ENCODE data around the gene OR56A5.

GRCh38 chr11:6013042-6013441 is 44.7 kb upstream of the OR56A5 start:
- no peak for TF ChIP-seq TAF1 (IDR thresholded peaks at IDR 0.05; ENCODE audit: low read depth)
- TF ChIP-seq RAD21 (IDR thresholded peaks at IDR 0.05; ENCODE audit: low read depth): no peak
- TF ChIP-seq, protein P1, sequence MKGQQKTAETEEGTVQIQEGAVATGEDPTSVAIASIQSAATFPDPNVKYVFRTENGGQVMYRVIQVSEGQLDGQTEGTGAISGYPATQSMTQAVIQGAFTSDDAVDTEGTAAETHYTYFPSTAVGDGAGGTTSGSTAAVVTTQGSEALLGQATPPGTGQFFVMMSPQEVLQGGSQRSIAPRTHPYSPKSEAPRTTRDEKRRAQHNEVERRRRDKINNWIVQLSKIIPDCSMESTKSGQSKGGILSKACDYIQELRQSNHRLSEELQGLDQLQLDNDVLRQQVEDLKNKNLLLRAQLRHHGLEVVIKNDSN (IDR thresholded peaks at IDR 0.05): no peak
- TF ChIP-seq EGR1 (IDR thresholded peaks at IDR 0.05): no peak
- no peak for TF ChIP-seq TEAD4 (IDR thresholded peaks at IDR 0.05)
- TF ChIP-seq, protein P2, sequence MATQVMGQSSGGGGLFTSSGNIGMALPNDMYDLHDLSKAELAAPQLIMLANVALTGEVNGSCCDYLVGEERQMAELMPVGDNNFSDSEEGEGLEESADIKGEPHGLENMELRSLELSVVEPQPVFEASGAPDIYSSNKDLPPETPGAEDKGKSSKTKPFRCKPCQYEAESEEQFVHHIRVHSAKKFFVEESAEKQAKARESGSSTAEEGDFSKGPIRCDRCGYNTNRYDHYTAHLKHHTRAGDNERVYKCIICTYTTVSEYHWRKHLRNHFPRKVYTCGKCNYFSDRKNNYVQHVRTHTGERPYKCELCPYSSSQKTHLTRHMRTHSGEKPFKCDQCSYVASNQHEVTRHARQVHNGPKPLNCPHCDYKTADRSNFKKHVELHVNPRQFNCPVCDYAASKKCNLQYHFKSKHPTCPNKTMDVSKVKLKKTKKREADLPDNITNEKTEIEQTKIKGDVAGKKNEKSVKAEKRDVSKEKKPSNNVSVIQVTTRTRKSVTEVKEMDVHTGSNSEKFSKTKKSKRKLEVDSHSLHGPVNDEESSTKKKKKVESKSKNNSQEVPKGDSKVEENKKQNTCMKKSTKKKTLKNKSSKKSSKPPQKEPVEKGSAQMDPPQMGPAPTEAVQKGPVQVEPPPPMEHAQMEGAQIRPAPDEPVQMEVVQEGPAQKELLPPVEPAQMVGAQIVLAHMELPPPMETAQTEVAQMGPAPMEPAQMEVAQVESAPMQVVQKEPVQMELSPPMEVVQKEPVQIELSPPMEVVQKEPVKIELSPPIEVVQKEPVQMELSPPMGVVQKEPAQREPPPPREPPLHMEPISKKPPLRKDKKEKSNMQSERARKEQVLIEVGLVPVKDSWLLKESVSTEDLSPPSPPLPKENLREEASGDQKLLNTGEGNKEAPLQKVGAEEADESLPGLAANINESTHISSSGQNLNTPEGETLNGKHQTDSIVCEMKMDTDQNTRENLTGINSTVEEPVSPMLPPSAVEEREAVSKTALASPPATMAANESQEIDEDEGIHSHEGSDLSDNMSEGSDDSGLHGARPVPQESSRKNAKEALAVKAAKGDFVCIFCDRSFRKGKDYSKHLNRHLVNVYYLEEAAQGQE (IDR thresholded peaks at IDR 0.05; ENCODE audit: low read depth): no peak
- TF ChIP-seq ZBTB7A (IDR thresholded peaks at IDR 0.05; ENCODE audit: low read depth): no peak
- TF ChIP-seq YY1 (IDR thresholded peaks at IDR 0.05; ENCODE audit: low read depth): no peak
- no peak for TF ChIP-seq TCF12 (IDR thresholded peaks at IDR 0.05; ENCODE audit: low read depth)
- TF ChIP-seq EP300 (IDR thresholded peaks at IDR 0.05; ENCODE audit: borderline replicate concordance): no peak
